HG02852 (cell line): ENCODE data around the gene VAMP1.
"Not testable (repeated sequence)": the region's sequence is repeated elsewhere in the genome, so short reads cannot be mapped to it uniquely, and the experiment has no call there.

ENCODE experiments used
- ATAC-seq: cut with Tn5 transposase; IDR thresholded peaks from one replicate; pipeline ENCODE4 v1.9.1; 2021; ENCODE audit warnings: mild to moderate bottlenecking, moderate library complexity; ENCODE audit not compliant: unreplicated experiment

The VAMP1 gene

GRCh38 chr12:6451348-6452244 lies 18.9 kb downstream of the VAMP1 start, which contains the start of gene TAPBPL:
TSS of gene TAPBPL (plus strand) at chr12:6452042. CDS start at chr12:6452249, 207 bp downstream.
- ATAC-seq: peak; percentile 60

DNA sequence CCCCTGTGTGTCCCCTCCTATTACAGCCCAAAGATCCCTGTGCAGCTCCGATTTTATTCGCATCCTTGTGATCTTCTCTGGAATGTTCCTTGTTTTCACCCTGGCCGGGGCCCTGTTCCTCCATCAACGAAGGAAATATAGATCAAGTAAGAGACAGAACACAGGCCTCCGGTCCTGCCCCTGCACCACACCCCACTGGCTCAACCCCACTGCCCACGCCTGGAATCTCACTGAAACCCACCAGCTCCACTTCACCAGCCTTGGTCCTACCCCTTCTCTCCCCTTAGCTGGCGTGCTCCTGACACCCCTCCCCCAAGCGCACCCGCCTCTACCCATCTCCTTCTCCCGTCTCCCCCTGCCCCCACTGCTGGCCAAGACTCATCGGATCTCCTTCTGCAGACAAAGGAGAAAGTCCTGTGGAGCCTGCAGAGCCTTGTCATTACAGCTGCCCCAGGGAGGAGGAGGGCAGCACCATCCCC lies 19.6 kb downstream of the VAMP1 start:
- no peak for ATAC-seq

DNA sequence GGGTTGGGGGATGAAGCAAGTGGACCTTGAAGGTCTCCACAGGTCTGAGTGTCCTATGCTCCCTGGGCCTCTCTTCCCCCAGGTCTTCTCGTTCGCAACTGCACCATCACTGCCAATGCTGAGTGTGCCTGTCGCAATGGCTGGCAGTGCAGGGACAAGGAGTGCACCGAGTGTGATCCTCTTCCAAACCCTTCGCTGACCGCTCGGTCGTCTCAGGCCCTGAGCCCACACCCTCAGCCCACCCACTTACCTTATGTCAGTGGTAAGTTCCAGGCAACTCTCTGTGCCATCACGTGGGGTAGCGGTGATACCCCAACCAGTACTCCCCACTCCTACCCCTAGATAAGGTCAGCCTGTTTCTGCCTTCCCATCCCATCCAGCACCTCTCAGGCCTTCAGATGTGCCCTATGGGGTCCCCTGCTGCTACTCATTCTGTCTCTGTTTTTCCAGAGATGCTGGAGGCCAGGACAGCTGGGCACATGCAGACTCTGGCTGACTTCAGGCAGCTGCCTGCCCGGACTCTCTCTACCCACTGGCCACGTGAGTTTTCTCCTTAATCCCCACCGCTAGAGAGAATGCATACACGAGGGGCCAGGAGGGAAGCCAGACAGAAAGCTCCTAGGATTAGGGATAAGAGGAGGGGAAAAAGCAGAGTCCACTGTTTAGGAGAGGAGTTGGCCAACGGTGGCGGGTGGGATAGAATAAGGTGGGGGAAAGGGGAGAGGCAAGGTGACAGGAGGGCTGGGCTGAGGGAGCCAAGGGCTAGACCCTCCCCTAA lies 20.2 kb downstream of the VAMP1 start:
- ATAC-seq: no peak

GRCh38 chr12:6444704-6445688 lies 25.5 kb downstream of the VAMP1 start, which contains the start of gene CD27:
TSS of gene CD27 (plus strand) at chr12:6444955. CDS start at chr12:6445096, 141 bp downstream.
- no peak for ATAC-seq

- ATAC-seq: no peak
Measured at GRCh38 chr12:6444031-6444430, 26.4 kb downstream of the VAMP1 start.

DNA sequence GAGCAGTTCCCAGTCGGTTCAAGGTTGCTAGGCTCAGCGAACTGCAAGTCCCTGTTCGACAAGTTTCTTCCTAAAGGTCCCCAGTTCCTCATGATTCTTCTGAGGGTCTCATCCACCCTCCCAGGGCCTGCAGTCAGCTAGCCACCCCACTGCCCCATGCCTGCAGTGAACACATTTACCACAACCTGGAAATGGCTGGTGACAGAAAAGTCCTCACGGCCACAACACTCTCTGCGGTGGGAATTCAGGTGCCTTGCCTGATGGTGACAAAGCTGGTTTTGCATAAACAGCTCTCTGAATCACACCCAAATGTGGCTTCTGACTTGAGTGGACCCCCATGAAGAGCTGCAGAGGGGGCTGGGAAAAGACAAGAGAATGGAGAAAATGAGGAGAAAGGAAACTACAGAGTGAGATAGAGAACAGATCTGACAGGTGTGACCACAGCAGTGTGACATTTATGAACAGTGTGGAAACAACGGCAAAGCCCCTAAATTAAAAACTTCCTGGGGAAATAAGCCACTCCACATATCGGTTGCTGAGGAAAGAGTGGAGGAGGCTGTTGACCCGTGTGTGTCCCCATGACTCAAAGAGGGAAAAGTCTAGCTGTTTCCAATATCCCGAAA lies 27.0 kb downstream of the VAMP1 start:
- ATAC-seq: no peak

- no peak for ATAC-seq
Measured at GRCh38 chr12:6442836-6443235, 27.6 kb downstream of the VAMP1 start.

DNA sequence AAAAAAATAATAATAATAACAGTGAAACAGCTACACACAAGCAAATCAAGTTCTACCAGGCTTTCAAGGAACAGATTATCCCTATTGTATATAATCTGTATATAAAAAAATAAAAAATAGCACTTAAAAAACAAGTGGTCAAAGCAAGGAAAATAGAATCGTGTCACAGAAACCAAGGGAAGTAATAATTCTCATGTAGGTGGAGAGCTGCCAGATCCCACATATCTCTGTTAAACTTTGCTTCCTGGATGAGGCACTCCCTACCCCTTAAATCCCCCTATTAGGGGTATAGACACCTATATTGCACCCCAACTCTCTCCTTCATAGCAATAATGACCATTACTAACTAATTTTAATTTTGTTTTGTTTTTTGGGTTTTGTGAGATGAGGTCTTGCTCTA lies 30.1 kb downstream of the VAMP1 start:
- no peak for ATAC-seq

- no peak for ATAC-seq
Measured at GRCh38 chr12:6438345-6438744, 32.1 kb downstream of the VAMP1 start.

DNA sequence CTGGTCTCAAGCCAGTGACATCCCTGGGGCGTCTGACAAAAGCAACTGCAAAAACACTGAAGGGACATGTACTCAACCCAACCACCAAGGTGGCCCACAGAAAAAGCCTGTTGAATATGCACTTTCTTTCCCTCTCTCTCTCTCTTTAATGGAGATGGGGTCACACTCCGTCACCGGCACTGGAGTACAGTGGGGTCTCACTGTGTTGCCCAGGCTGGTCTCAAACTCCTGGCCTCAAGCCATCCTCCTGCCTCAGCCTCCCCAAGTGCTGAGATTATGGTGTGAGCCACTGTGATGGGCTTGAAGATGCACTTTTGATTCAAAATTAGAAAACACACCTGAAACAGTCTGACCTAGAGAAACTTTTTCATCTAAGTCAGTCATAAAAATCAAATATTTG lies 32.9 kb downstream of the VAMP1 start:
- ATAC-seq: no peak

- no peak for ATAC-seq
Measured at GRCh38 chr12:6435961-6436715, 34.3 kb downstream of the VAMP1 start.

- ATAC-seq: no peak
Measured at GRCh38 chr12:6434205-6435140, 36.0 kb downstream of the VAMP1 start.

DNA sequence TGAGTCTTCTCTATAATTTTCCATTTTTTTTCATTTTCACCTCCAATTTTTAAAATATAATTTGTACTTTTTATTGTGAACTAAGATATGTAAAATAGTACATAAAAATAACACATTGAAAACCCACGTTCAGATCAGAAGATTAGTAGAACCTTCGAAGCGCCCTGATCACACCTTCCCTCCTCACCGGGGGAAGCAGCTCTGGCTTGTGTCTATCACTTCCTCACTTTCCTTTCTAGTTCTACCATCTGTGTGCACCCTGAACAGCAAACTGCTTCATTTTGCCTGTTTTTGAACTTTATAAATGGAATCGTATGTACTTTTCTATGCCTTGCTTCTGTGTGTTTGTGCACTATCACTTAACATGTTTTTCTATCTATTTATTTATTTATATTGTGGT lies 37.5 kb downstream of the VAMP1 start:
- no peak for ATAC-seq

DNA sequence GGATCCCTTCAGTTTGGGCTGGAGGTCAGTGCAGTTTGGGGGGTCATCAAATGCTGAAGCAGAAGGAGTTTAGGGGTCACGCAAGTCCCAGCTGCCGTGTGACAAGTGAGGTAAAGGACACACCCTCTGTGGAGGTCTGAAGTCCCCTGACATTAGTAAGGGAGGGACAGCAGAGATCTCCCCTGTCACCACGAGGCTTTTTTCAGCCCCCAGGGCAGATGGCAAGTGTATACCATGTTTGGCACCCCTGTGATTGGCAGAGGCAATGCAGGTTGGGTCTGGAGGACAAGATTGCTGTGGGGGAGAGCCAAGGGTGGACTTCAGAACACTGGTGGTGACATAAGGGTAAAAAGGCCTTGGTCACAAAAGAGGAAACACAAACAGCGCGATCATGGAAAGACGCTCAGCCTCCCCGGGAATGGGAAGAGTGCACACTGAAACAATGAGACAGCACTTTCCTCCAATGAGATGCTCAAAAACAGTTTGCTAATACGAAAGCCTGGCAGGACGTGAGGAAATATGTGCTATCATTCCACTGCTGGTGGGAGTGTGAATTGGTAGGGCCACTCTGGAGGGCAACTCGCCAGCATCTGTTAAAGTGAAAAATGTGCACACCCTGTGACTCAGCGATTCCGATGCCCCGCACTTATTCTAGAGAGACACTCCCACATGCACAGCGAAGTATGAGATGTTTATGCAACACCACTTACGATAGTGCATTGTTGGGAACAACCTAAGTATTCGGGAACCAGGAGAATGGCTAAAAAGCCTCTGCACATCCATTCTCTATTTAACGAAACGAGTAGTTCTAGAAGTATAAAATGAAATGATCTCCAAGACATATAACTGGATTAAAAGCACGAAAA lies 40.1 kb downstream of the VAMP1 start:
- ATAC-seq: no peak

GRCh38 chr12:6428326-6428725 lies 42.2 kb downstream of the VAMP1 start:
- no peak for ATAC-seq

- not testable (repeated sequence) for ATAC-seq
Measured at GRCh38 chr12:6427796-6428195, 42.7 kb downstream of the VAMP1 start.
